HepG2 (cell line): ENCODE results near the gene PDHX.

Experiments
- BRCA1 ChIP-seq: sonication (generic); formaldehyde crosslinking; IDR thresholded peaks from 2 replicates; pipeline ENCODE4 v1.4.0; 2020; ENCODE audit warnings: missing genetic modification reagents
- HNF4G ChIP-seq, 2 experiments: sonication (generic) in 1 of 2; formaldehyde crosslinking in 1 of 2; IDR thresholded peaks; 2 replicates each; pipeline versions ENCODE4 v1.4.0 to v1.6.1; 2011 to 2020; ENCODE audit warnings: borderline replicate concordance in 2 of 2, low read depth in 2 of 2, mild to moderate bottlenecking in 2 of 2, low read length in 1 of 2, missing genetic modification reagents in 1 of 2, moderate library complexity in 1 of 2
- MXI1 ChIP-seq: IDR thresholded peaks from 3 replicates; pipeline ENCODE4 v1.6.1; 2012; ENCODE audit warnings: low read depth, low read length, inconsistent platforms, borderline replicate concordance
- NFYB ChIP-seq: sonication (generic); formaldehyde crosslinking; IDR thresholded peaks from 2 replicates; pipeline ENCODE4 v1.4.0; 2020; ENCODE audit warnings: missing genetic modification reagents
- REST ChIP-seq, 2 experiments: IDR thresholded peaks; 2 replicates each; pipeline ENCODE4 v1.6.1; 2011 to 2012; ENCODE audit warnings: low read length in 2 of 2, borderline replicate concordance in 1 of 2, low read depth in 1 of 2, mild to moderate bottlenecking in 1 of 2, moderate library complexity in 1 of 2

- TF ChIP-seq MXI1 (no peak), REST (IDR thresholded peaks at IDR 0.05; ENCODE audit: borderline replicate concordance in 1 of 2, low read depth in 1 of 2, low read length in 2 of 2) (no peak), HNF4G (IDR thresholded peaks at IDR 0.05; ENCODE audit: borderline replicate concordance, low read depth, low read length) (no peak), HNF4G (CRISPR knock-in tag; IDR thresholded peaks at IDR 0.05; ENCODE audit: borderline replicate concordance, low read depth) (no peak), BRCA1 (CRISPR knock-in tag) (no peak), NFYB (CRISPR knock-in tag) (no peak)
Measured at GRCh38 chr11:34869425-34869824, 47.0 kb upstream of the PDHX start.
